NAMALWA (cell line): ENCODE data around the gene FIGNL1.

Experiments
- DNase-seq: peaks from one replicate; pipeline ENCODE4 v3.0.0-alpha.2; 2015; ENCODE audit warnings: low spot score

FIGNL1 gene, protein sequence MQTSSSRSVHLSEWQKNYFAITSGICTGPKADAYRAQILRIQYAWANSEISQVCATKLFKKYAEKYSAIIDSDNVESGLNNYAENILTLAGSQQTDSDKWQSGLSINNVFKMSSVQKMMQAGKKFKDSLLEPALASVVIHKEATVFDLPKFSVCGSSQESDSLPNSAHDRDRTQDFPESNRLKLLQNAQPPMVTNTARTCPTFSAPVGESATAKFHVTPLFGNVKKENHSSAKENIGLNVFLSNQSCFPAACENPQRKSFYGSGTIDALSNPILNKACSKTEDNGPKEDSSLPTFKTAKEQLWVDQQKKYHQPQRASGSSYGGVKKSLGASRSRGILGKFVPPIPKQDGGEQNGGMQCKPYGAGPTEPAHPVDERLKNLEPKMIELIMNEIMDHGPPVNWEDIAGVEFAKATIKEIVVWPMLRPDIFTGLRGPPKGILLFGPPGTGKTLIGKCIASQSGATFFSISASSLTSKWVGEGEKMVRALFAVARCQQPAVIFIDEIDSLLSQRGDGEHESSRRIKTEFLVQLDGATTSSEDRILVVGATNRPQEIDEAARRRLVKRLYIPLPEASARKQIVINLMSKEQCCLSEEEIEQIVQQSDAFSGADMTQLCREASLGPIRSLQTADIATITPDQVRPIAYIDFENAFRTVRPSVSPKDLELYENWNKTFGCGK

DNA sequence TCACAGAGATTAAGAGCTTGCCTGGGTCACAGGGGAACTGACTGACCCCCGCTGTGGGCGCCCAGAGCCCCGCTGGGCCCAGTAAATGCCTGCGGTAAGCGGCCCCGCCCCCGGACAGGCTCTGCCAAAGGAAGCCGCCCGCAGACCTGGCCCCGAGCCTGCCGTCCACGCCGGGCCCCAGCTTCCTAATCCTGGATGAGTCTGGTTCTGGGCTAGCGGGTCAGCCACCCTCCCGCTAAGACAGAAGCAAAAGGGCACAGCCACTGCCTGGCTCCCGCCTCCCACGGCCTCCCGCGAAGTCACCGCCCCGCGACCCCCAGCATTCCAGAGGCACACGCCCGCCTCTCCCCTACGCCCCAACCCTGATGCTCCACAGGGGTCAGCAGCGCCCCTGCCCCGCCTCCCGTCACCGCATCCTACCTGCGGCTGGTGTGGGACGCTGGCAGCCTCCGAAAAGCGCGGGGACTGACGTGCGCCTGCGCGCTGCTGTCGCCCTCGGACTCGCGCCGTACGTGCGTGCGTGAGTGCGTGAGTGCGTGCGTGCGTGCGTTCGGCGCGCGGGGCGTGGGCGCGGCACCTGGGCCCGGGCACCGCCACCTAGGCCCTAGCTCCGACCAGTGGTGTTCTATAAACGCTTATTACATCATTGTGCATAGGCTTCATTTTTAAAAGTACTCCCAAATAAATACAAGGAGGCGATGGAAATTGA, at the start of gene FIGNL1:
Gene FIGNL1 (minus strand): TSS at position 470 of the 709 bp plus-strand sequence. CDS start 3,063 bp downstream, outside the sequence.
- peak; percentile 88 for DNase-seq

GRCh38 chr7:50499092-50499491, 48.9 kb upstream of the FIGNL1 start:
- no peak for DNase-seq

DNA sequence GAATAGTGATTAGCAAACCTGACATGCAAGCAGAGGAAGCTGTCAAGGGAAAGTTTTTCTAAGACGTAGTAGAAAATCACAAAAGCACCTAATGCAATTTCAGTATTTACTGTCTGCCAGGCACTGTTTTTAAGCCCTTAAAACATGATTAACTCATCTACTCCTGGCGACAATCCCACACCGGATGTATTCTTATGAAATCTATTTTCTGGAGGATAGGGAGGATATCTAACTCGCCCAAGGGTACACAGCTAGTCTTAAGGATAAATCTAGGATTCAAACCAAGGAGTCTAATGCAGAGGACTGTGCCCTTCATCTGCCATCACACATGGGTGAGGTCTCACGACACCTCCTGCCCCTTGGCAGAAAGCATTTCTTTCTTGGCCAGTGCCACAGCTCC, 47.8 kb upstream of the FIGNL1 start:
- no peak for DNase-seq

DNA sequence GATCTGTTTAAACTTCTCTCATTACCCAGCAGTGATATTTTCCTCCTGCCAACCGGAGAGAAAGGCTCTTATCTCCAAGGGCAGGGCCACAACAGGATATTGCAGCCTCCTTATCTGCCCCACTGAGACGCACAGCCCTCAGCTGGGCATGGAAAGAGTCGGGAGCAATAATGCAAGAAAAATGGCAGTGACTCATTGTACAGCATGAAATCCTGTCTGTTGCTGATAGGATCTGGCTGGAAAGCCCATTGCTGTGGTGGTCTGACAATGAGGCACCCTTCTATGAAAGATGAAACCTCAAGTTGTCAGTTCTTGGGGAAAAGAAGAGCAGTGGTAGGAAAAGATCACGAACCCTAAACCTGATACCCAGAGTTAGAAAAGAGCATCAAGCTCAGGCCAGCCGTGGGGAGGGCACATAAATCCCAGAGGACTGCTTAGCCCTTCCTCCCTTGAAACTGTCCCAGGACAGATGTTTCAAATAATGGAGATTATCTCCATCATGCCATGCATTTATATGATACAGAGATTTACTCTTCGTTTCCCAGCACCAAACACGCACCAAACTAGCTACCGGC, 47.0 kb upstream of the FIGNL1 start:
- no peak for DNase-seq

GRCh38 chr7:50496569-50496968, 46.4 kb upstream of the FIGNL1 start:
- no peak for DNase-seq

DNA sequence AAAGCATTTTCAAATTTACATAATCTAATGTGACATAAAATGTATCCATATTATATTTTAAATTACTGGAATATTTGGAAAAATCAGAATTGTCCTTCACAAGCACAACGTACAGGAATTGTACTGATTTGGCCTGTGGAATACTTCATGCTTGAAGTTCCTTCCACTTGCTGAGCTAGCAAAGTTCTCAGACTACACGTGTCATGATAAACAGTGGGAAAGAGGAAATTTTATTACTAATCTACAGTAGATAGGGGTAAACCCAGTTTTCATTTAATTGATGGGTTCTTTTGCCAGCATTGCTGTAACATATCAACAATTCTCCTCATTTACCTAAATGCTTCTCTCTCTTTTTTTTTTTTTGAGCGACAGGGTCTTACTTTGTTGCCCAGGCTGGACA, 45.6 kb upstream of the FIGNL1 start:
- DNase-seq, result no peak

- DNase-seq, result no peak
Measured at GRCh38 chr7:50492770-50493519, 42.8 kb upstream of the FIGNL1 start.

DNA sequence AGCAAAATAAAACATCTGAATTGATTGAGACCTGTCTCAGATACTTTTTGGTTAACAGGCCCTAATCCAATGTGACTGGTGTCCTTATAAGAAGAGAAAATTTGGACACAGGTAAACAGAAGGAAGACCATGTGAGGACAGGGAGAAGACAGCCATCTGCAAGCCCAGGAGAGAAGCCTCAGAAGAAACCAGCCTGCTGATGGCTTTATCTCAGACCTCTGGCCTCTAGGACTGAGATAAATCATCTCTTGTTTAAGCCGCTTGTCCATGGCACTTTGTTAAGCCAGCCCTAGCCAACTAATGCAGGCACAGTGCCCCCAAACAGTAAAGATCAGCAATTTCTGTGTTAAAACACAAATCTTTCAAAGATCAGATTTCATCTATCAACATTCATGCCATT, 41.8 kb upstream of the FIGNL1 start:
- no peak for DNase-seq

DNA sequence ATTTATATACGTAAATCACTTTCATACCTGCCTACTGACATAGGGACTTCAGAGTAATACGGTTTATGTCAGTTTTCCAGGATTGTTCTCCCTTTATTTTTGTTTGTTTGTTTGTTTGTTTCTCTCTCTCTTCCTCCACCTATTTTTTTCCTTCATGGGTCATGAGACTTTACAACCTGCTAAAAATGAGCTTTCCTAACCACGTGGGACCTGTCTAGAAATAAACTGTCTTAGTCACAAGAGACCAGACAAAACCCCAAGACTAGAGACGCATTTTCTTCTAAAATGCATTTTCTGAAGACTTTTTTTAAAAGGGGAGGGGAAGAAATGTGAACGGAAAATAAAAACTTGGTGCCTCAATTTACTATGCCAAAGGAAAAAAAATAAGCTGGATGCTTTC, 41.1 kb upstream of the FIGNL1 start:
- no peak for DNase-seq

DNA sequence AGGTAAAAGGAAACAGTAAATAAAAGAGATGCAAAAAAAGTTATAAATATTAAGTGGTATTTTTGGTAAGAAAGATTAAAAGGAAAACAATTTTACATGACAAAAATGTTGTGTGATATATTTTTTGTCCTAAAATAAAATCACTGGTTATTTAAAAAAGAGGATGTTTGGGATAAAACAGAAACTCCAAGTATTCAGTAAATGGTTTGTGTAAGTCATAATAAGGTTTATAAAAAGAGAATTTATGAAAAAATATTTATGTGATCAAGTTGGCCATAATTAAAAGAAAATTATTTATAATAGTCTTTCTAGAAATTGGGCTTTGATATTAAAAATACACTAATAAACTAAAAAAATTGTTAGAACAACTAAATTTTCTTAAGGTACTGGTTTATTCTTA, 38.2 kb upstream of the FIGNL1 start:
- no peak for DNase-seq

DNA sequence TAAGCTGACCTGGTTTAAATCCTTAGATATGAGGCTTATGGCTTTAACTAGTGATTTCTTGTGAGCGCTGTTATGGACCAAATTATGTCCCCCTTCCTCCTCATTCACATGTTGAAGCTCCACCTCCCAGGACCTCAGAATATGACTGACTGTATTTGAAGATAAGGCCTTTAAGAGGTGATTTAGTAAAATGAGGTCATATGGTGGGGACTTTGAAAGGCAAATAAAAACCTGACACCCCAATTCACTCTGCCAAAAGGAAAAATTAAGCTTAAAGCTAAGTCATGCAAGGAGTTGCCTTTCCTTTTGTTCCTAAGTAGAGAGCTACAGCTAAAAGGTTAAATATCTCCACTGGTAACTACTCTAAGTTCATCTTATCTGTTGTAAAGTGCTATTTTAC, 36.4 kb upstream of the FIGNL1 start:
- DNase-seq, result no peak

- DNase-seq, result no peak
Measured at GRCh38 chr7:50481867-50482266, 31.7 kb upstream of the FIGNL1 start.

DNA sequence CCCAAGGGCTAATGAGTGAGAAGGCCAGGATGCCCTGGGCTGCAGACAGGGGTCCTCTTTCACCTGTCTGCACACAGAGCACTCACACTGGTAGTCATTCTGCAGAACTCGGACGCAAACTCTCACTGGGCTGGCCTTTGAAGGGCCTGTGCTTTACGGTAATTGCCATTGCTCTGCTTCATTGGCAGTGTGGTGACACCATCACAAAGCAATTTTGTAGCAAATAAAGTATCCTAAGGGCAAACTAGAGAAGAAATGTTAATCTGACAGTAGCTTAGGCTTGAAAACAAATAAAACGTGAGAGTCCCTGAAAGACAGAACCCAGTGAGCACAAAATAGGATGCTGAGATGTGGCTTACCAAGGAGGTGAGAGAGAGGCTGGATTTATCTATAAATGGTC, 30.6 kb upstream of the FIGNL1 start:
- no peak for DNase-seq

GRCh38 chr7:50479743-50480517, 29.8 kb upstream of the FIGNL1 start:
- no peak for DNase-seq

DNA sequence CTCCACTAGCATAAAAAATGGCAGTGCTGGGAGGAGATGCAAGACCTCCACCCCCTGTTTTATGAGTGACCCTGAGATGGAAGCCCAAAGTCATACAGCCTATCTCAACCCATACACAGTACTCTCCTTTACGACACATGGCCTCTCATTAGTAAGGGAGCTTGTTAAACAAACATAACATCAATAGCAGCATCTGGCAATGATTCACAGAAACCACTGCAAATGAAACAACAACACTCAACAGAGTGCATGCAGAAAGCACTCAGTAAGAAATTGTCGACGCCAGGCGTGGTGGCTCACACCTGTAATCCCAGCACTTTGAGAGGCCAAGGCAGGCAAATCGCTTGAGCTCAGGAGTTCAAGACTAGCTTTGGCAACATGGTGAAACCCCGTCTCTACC, 27.5 kb upstream of the FIGNL1 start:
- DNase-seq, result no peak

DNA sequence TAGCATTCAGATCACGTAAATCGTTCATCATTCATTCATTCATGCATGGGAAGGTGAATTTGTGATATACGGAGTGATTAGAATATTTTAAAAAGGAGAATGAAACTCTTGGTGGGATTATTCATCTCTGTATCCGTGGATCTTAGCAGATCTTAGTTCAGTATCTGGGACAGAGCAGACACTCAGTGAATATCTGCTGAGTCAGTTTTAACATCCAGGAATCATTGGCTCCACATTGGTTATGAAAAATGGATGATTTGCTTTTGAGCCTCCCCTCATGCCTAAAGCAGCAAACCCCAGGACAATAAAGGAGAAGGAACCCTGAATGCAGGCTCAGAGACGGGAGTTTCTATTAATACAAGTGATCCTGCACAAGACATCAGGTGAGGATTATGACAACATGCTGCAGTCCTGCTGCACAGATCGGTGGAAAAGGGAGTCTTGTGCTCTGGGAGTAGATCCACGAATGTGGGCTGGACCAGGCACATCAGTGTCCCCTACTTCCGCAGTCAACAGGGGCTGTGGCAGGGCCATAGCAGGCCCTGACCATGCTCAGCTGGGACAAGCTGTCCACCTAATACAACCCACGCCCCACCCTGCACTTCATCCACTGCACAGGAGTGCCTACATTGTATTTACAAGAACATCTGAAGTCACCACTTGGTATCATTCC, 26.9 kb upstream of the FIGNL1 start:
- no peak for DNase-seq

DNA sequence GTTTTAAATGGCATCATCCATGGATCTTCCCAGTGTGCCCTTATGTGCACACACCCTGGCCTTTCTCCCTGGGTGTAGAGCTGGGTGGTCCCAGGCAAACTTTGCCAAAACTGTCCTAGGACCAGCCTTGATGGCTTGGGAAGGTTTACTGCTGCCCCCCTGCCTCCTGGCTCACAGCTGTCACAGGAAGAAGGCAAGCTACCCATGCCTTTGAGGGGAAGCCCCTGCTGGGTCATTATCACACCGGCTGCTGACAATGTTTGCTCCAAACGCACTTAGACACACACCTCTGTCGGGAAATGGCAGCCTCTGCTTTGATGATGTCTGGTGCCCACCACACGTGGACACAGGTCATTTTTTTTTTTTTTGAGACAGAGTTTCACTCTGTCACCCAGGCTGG, 25.2 kb upstream of the FIGNL1 start:
- no peak for DNase-seq

DNA sequence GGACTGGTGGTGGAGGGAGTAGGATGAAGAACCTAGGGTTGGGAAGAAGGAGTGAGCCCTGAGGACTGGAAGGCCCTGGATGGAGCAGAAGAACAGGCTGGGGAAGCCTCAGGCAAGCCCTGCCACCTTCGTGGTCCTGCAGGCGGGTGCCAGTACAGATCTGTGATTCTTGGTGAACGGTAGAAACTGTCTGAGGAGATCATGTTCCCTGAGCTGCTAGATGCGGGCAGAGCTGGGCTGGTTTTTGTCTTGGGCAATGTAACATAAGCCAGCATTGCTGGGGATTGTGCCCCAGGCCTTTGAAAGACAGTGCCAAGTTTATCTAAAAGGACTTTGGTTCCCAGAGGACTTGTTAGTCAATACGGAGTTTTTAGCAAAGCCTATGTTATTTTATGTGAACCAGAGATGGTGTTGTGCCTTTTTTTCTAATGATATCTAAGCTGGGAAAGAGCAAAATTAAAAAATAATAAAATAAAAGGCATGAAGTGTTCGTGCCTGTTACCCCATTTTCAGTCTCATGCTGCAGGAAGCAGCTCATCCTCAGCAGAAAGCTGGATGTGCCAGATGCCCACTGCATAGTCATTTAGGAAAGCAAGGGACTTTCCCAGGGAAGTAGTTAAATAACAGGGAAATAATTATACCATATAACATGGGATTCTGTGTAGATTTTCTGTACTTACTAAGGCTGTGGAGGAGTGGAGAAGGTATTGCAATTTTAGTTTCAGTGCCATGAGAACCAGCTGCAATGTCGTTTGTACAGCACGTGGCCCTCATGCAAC, 24.4 kb upstream of the FIGNL1 start:
- no peak for DNase-seq

DNA sequence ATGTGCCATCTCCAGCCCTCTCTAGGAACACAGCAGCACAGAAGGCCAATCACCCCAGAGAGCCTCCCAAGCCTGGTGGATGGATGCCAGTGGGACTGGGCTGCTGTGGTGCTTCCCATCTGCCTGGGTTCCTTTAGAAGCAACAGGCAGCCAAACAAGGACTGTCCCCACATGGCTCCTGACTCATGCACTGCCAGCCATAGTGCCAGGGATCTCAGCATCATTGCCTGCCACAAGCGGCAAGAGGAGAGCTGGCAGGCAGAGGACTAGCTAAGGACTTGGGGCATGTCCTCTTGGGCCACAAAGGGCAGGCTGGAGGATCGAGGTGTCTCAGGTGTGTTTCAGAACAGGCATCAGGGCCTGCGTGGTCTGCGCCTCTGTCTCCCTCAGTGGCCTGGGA, 23.4 kb upstream of the FIGNL1 start:
- DNase-seq, result no peak

DNA sequence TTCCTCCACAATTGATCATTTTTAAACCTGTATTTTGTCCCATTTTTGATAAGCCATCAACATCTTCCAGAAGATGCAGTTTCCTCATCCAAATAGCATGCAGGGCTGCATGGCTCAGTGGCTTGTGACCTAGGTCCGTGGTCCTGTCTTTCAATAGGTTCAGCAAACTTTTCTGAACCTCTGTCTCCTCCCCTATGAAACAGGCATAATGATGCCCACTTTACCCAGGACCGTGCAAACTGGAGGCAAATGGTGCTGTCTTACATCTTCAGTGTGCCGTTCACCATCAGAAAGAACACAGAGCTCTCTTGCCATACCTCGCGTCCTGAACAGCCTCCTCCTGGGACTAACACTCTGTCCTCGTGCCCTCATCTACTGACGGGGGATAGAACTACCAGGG, 22.3 kb upstream of the FIGNL1 start:
- DNase-seq, result no peak
